ENCODE results near the gene SPCS2.

DNA sequence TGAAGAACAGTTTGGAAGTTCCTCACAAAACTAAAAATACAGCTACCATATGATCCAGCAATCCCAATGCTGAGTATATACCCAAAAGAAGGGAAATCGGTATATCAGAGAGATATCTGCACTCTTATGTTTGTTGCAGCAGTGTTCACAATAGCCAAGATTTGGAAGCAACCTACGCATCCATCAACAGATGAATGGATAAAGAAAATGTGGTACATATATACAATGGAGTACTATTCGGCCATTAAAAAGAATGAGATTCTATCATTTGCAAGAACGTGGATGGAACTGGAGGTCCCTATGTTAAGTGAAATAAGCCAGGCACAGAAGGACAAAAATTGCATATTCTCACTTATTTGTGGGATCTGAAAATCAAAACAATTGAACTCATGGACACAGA, 46.7 kb upstream of the SPCS2 start:
- TF ChIP-seq POLR2A (IDR thresholded peaks at IDR 0.05): no peak
- TF ChIP-seq, protein P1, sequence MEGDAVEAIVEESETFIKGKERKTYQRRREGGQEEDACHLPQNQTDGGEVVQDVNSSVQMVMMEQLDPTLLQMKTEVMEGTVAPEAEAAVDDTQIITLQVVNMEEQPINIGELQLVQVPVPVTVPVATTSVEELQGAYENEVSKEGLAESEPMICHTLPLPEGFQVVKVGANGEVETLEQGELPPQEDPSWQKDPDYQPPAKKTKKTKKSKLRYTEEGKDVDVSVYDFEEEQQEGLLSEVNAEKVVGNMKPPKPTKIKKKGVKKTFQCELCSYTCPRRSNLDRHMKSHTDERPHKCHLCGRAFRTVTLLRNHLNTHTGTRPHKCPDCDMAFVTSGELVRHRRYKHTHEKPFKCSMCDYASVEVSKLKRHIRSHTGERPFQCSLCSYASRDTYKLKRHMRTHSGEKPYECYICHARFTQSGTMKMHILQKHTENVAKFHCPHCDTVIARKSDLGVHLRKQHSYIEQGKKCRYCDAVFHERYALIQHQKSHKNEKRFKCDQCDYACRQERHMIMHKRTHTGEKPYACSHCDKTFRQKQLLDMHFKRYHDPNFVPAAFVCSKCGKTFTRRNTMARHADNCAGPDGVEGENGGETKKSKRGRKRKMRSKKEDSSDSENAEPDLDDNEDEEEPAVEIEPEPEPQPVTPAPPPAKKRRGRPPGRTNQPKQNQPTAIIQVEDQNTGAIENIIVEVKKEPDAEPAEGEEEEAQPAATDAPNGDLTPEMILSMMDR (IDR thresholded peaks at IDR 0.05): no peak
- no peak for TF ChIP-seq POLR2AphosphoS5 (IDR thresholded peaks at IDR 0.05)
